ENCODE data around the gene ZNF692. TPM values are rescaled to one million over a fixed set of nuclear protein-coding genes. Genes with fewer than 3 reads are reported as not detected.

The ZNF692 gene
- total RNA-seq, 1 donor from 2014 or later = 41.9 TPM

DNA sequence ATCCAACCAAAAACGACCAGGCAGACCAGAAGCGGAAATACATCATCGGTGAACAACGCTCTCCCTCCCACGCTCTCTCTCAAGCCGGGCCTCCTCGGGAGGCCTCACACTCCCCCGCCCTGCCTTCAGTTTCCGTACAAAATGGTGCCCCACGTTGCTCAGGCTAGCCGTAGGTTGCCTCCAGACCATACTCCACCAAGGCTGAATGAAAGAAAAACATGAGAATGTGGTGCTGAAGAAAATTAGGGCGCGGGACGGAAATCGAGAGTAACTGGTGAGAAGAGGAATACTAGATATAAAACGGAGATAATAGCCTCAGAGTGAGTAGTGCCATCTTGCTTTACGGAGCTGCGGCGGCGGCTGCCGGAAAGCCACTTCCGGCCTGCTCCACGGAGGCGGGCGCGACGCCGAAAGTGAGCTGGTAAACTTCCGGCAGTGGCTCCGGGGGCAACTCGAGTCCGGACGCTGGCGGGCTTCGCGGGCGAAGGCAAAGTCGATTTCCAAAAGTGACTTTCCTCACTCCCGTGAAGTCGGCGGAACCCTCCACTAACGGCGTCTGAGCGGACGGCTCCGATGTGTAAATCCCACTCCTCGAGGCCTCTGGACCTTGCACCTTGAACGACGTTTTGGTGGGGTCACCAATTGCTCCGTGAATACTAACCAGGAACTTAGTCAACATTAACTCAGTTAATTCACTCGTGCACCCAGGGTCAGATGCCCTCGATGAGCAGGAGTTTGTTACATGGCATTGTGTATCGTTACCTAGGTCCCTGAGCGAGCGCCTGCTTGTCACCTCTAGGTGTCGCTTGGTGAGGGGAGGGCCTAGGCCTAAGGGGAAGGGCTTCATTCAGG lies 32.8 kb downstream of the ZNF692 start, which contains the start of gene SH3BP5L:
SH3BP5L (minus strand) TSS at position 7 of the 852 bp plus-strand sequence. CDS start 980 bp downstream, outside the sequence.
- intact Hi-C loops (cut with DNase I) = no loop called here

DNA sequence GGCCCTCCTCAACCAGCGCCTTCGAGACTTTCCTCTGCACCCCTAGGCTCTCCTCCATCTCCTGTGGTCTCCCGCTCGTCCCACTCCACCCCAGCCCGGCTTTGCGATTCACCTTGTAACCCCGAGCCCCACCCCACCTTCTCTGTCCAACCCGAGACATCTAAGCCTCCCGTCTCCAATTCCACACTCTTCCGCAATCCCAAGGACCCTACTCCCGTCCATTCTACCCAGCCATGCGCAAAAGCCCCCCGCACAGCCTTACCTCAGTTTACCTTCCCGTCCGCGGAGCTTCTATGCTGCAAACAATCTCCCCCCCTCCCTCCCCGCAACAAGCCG lies 33.3 kb downstream of the ZNF692 start:
- intact Hi-C loops (cut with DNase I) = no loop called here
- ATAC-seq = peak; percentile 4 to 7
- no peak for DNase-seq
- TF ChIP-seq, protein P1, sequence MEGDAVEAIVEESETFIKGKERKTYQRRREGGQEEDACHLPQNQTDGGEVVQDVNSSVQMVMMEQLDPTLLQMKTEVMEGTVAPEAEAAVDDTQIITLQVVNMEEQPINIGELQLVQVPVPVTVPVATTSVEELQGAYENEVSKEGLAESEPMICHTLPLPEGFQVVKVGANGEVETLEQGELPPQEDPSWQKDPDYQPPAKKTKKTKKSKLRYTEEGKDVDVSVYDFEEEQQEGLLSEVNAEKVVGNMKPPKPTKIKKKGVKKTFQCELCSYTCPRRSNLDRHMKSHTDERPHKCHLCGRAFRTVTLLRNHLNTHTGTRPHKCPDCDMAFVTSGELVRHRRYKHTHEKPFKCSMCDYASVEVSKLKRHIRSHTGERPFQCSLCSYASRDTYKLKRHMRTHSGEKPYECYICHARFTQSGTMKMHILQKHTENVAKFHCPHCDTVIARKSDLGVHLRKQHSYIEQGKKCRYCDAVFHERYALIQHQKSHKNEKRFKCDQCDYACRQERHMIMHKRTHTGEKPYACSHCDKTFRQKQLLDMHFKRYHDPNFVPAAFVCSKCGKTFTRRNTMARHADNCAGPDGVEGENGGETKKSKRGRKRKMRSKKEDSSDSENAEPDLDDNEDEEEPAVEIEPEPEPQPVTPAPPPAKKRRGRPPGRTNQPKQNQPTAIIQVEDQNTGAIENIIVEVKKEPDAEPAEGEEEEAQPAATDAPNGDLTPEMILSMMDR (IDR thresholded peaks at IDR 0.05) = no peak
- Histone ChIP-seq H3K27me3 (ENCODE audit: low read depth) (no peaks in the 10 kb centered on the region), H3K9me3 (no peaks in the 10 kb centered on the region), H3K27ac (peak overlapping the region; percentile 98), H3K4me3 (peak overlapping the region; percentile 72), H3K36me3 (peaks cover 29% of the 10 kb centered on the region), H3K4me1 (peaks cover 50% of the 10 kb centered on the region)

More for the DNA sequence above, 32.8 kb downstream of the ZNF692 start, which contains the start of gene SH3BP5L:
- Histone ChIP-seq H3K27me3 (ENCODE audit: low read depth) (no peaks in the 10 kb centered on the region), H3K27ac (peak within 1 kb of the TSS; percentile 98), H3K4me3 (peak within 1 kb of the TSS; percentile 72), H3K4me1 (peaks cover 50% of the 10 kb centered on the region), H3K36me3 (peaks cover 23% of the 10 kb centered on the region), H3K9me3 (no peaks in the 10 kb centered on the region)
- TF ChIP-seq, protein P1 (IDR thresholded peaks at IDR 0.05) = peak; percentile 66
- DNase-seq (peak; percentile 95), ATAC-seq (peak; percentile 96 to 98)

DNA sequence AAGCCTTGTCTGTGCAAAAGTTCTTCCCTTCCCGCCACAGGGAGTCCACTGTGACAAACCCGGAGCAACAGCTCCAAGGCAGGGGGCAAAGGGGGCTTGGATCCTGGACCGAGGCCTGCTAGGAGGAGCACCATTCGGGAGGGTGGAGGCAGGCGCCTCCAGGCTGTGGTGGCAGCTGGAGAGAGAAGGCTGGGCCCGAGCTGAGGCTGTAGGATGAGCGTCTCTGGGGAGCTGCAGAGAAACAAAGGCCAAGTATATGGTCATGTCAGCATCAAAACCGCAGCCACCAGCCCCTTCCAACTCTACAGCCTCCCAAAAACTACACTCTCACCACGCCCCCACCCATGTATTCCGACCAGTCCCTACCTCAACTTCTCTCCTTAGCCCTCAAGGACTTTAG lies 33.7 kb downstream of the ZNF692 start:
- no peak for ATAC-seq
- no peaks in the 10 kb centered on the region for H3K9me3 ChIP-seq
- intact Hi-C loops (cut with DNase I) = no loop called here
- H3K4me1 ChIP-seq = peaks cover 52% of the 10 kb centered on the region
- no peaks in the 10 kb centered on the region for H3K27me3 ChIP-seq (ENCODE audit: low read depth)
- TF ChIP-seq, protein P1 (IDR thresholded peaks at IDR 0.05) = no peak
- peak overlapping the region; percentile 98 for H3K27ac ChIP-seq
- no peak for DNase-seq
- H3K36me3 ChIP-seq = peaks cover 33% of the 10 kb centered on the region
- peak overlapping the region; percentile 72 for H3K4me3 ChIP-seq

DNA sequence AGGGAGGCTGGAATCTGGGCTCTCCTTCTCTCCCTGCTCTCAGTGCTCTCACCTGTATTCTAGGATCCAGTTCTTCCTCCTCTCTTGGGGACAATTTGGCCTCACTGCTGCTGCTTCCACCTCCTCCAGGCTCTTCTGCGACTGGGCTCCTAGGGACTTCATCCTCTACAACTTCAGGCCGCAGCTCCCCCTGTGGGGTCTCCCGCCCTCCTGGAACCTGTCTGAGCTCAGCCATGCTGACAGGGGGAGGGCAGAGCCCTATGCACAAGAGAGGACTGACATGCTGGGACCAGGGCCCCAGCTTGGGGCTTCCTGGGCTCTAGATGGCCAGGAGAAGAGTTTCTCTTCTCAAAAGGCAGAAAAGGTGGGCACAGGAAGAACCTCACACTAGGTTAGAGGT lies 34.2 kb downstream of the ZNF692 start:
- Histone ChIP-seq H3K9me3 (no peaks in the 10 kb centered on the region), H3K4me1 (peaks cover 57% of the 10 kb centered on the region), H3K27ac (peak overlapping the region; percentile 98), H3K27me3 (ENCODE audit: low read depth) (no peaks in the 10 kb centered on the region), H3K4me3 (peak overlapping the region; percentile 72), H3K36me3 (peaks cover 38% of the 10 kb centered on the region)
- TF ChIP-seq, protein P1 (IDR thresholded peaks at IDR 0.05) = no peak
- intact Hi-C loops (cut with DNase I) = no loop called here
- DNase-seq = no peak
- ATAC-seq = no peak

DNA sequence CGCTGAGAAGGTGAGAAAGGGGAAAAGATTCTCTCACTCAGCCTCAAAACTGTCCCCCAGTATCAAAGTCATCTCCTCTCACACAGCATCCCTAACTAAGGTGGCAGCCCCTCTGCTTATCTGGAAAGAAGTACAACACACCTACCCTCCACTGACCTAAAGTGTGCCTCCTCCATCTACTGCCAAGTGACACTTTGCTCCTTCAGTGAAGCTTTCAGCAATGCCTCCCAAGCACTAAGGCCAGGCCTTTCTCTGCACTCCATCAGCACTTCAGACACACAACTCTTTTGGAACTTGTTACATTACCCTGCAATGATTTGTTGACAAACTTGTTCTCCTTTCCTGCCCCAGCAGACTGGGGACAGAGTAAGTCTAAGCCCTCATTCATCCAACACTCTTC lies 34.6 kb downstream of the ZNF692 start:
- peaks cover 40% of the 10 kb centered on the region for H3K36me3 ChIP-seq
- intact Hi-C loops (cut with DNase I) = no loop called here
- H3K27ac ChIP-seq = no peak overlapping the region
- ATAC-seq (no peak), DNase-seq (no peak)
- H3K9me3 ChIP-seq = no peaks in the 10 kb centered on the region
- peaks cover 61% of the 10 kb centered on the region for H3K4me1 ChIP-seq
- H3K27me3 ChIP-seq (ENCODE audit: low read depth) = no peaks in the 10 kb centered on the region
- peak overlapping the region; percentile 72 for H3K4me3 ChIP-seq
- TF ChIP-seq, protein P1 (IDR thresholded peaks at IDR 0.05) = no peak

All from lower lobe of right lung (tissue), 2 donors.